IMR-90 (cell line): ENCODE results near the gene WWP2. TPM values are rescaled to one million over a fixed set of nuclear protein-coding genes. Genes with fewer than 3 reads are reported as not detected.
A peak's percentile ranks its signal among the peaks of the same experiment; 100 is the strongest.

ENCODE experiments used
- ATAC-seq: fragments of 200-7000 bp; cut with Tn5 transposase; 2 replicates; pipeline ENCODE4 v1.9.1; 2020; ENCODE audit warnings: low read depth, mild to moderate bottlenecking, moderate library complexity
- BruUV-seq: library from RNA; stranded (reverse); fragments of 400-500 nt; replicated peaks from 2 replicates; lab custom pipeline; 2021; lab: Mats Ljungman, UMichigan
- CTCF ChIA-PET: fragments of 300-600 bp; formaldehyde crosslinking; extraction: SDS; loops from one replicate; lab custom pipeline; 2021; ENCODE audit warnings: antibody characterized with exemption; lab: Yijun Ruan, JAX
- POLR2A ChIA-PET: fragments of 300-600 bp; sonication (Branson Sonifier 250); formaldehyde crosslinking; loops from one replicate; lab custom pipeline; 2022; ENCODE audit warnings: antibody characterized with exemption; ENCODE audit not compliant: unreplicated experiment; lab: Charles Lee
- DNase-seq: peaks from one replicate; pipeline ENCODE4 v3.0.0; 2013
- H2AFZ ChIP-seq: replicated peaks from 2 replicates; pipeline ENCODE3; 2013; ENCODE audit warnings: low read length, mild to moderate bottlenecking; ENCODE audit not compliant: poor library complexity
- H2AK5ac ChIP-seq: 2 replicates; pipeline ENCODE4 v1.6.1; 2013; ENCODE audit warnings: low read depth, low read length, inconsistent platforms
- H2AK9ac ChIP-seq: replicated peaks from 2 replicates; pipeline ENCODE3; 2013; ENCODE audit warnings: mild to moderate bottlenecking, low read depth, low read length, moderate library complexity; ENCODE audit not compliant: poor library complexity
- H2BK120ac ChIP-seq: 2 replicates; pipeline ENCODE4 v1.6.1; 2013; ENCODE audit warnings: low read depth, low read length, inconsistent platforms
- H2BK15ac ChIP-seq: 3 replicates; pipeline ENCODE4 v1.6.1; 2013; ENCODE audit warnings: low read depth, low read length, inconsistent platforms
- H2BK20ac ChIP-seq: 2 replicates; pipeline ENCODE4 v1.6.1; 2013; ENCODE audit warnings: low read depth, mild to moderate bottlenecking, inconsistent platforms, low read length, moderate library complexity
- H2BK5ac ChIP-seq: 2 replicates; pipeline ENCODE4 v1.6.1; 2013; ENCODE audit warnings: mild to moderate bottlenecking, low read depth, low read length, inconsistent platforms; ENCODE audit not compliant: poor library complexity, severe bottlenecking
- H3K14ac ChIP-seq: replicated peaks from 2 replicates; pipeline ENCODE4 v1.6.1; 2013; ENCODE audit warnings: low read depth, low read length, inconsistent platforms
- H3K18ac ChIP-seq: 2 replicates; pipeline ENCODE4 v1.6.1; 2013; ENCODE audit warnings: low read depth, low read length, control low read depth
- H3K23ac ChIP-seq: 2 replicates; pipeline ENCODE4 v1.6.1; 2013; ENCODE audit warnings: low read depth, low read length, inconsistent platforms
- H3K27ac ChIP-seq: 2 replicates; pipeline ENCODE4 v1.5.1; 2013; ENCODE audit warnings: mild to moderate bottlenecking, control low read depth, low read length; ENCODE audit not compliant: insufficient read depth
- H3K27me3 ChIP-seq: 2 replicates; pipeline ENCODE4 v1.6.1; 2013; ENCODE audit warnings: low read length; ENCODE audit not compliant: control insufficient read depth, insufficient read depth
- H3K36me3 ChIP-seq: 2 replicates; pipeline ENCODE4 v1.6.1; 2013; ENCODE audit warnings: low read length, mixed read lengths; ENCODE audit not compliant: control insufficient read depth, insufficient read depth
- H3K4ac ChIP-seq: 2 replicates; pipeline ENCODE4 v1.6.1; 2013; ENCODE audit warnings: low read depth, low read length, inconsistent platforms
- H3K4me1 ChIP-seq: 2 replicates; pipeline ENCODE4 v1.6.1; 2013; ENCODE audit warnings: low read length, mixed read lengths; ENCODE audit not compliant: control insufficient read depth, insufficient read depth
- H3K4me2 ChIP-seq: 2 replicates; pipeline ENCODE4 v1.6.1; 2013; ENCODE audit warnings: low read depth, mild to moderate bottlenecking, control low read depth, low read length, moderate library complexity
- H3K4me3 ChIP-seq: 2 replicates; pipeline ENCODE4 v1.5.1; 2013; ENCODE audit warnings: low read depth, mild to moderate bottlenecking, control low read depth, low read length, moderate library complexity; ENCODE audit not compliant: insufficient read depth
- H3K56ac ChIP-seq: 2 replicates; pipeline ENCODE4 v1.6.1; 2013; ENCODE audit warnings: low read length, inconsistent platforms; ENCODE audit not compliant: insufficient read depth; ENCODE audit errors: extremely low read depth
- H3K79me1 ChIP-seq, 2 experiments: 2 replicates each; pipeline ENCODE4 v1.6.1; 2013; ENCODE audit warnings: low read length in 2 of 2, inconsistent platforms in 1 of 2, low read depth in 1 of 2
- H3K9ac ChIP-seq: 2 replicates; pipeline ENCODE4 v1.6.1; 2013; ENCODE audit warnings: low read depth, low read length, control low read depth
- H3K9me1 ChIP-seq: 2 replicates; pipeline ENCODE4 v1.6.1; 2013; ENCODE audit warnings: low read length, inconsistent platforms; ENCODE audit not compliant: insufficient read depth
- H3K9me3 ChIP-seq: 2 replicates; pipeline ENCODE4 v1.6.1; 2013; ENCODE audit warnings: low read length; ENCODE audit not compliant: control insufficient read depth, insufficient read depth
- H4K20me1 ChIP-seq: 2 replicates; pipeline ENCODE4 v1.6.1; 2013; ENCODE audit warnings: low read length, inconsistent platforms; ENCODE audit not compliant: insufficient read depth
- H4K5ac ChIP-seq: 2 replicates; pipeline ENCODE4 v1.6.1; 2013; ENCODE audit warnings: mild to moderate bottlenecking, low read depth, low read length, control low read depth
- H4K8ac ChIP-seq, 2 experiments: 2 replicates each; pipeline ENCODE4 v1.6.1; 2013; ENCODE audit warnings: low read depth in 2 of 2, low read length in 2 of 2, control low read depth in 1 of 2, inconsistent platforms in 1 of 2
- H4K91ac ChIP-seq: 2 replicates; pipeline ENCODE4 v1.6.1; 2013; ENCODE audit warnings: low read depth, low read length, inconsistent platforms; ENCODE audit not compliant: insufficient read depth
- BHLHE40 ChIP-seq: fragments of 150-350 bp; IDR thresholded peaks from 2 replicates; pipeline ENCODE4 v1.6.1; 2016; ENCODE audit warnings: mild to moderate bottlenecking, low read depth, low read length
- CEBPB ChIP-seq: IDR thresholded peaks from 2 replicates; pipeline ENCODE4 v1.6.1; 2012; ENCODE audit warnings: low read depth, low read length, improper control_type of control experiment
- CHD1 ChIP-seq: IDR thresholded peaks from 2 replicates; pipeline ENCODE4 v1.6.1; 2012; ENCODE audit warnings: low read depth, low read length, improper control_type of control experiment
- FOS ChIP-seq: fragments of 150-350 bp; IDR thresholded peaks from 2 replicates; pipeline ENCODE4 v1.6.1; 2016; ENCODE audit warnings: low read depth, low read length
- MAFK ChIP-seq: IDR thresholded peaks from 2 replicates; pipeline ENCODE4 v1.6.1; 2012; ENCODE audit warnings: low read depth, low read length, improper control_type of control experiment
- MAZ ChIP-seq: IDR thresholded peaks from 2 replicates; pipeline ENCODE4 v1.6.1; 2012; ENCODE audit warnings: low read depth, mild to moderate bottlenecking, low read length, improper control_type of control experiment, moderate library complexity, borderline replicate concordance
- NFE2L2 ChIP-seq: fragments of 150-350 bp; IDR thresholded peaks from 2 replicates; pipeline ENCODE4 v1.6.1; 2016; ENCODE audit warnings: low read depth, mild to moderate bottlenecking, low read length
- POLR2A ChIP-seq: IDR thresholded peaks from 2 replicates; pipeline ENCODE4 v1.6.1; 2012; ENCODE audit warnings: mild to moderate bottlenecking, low read depth, low read length
- RAD21 ChIP-seq: IDR thresholded peaks from 2 replicates; pipeline ENCODE4 v1.6.1; 2012; ENCODE audit warnings: low read length, improper control_type of control experiment
- RFX5 ChIP-seq: IDR thresholded peaks from 2 replicates; pipeline ENCODE4 v1.8.0; 2012; ENCODE audit warnings: low read depth, mild to moderate bottlenecking, low read length, moderate library complexity
- SMC3 ChIP-seq: fragments of 150-350 bp; IDR thresholded peaks from 2 replicates; pipeline ENCODE4 v1.6.1; 2016; ENCODE audit warnings: low read depth, mild to moderate bottlenecking, antibody characterized with exemption, low read length, moderate library complexity
- WGBS, 2 experiments: methylation state at CpG; one replicate each; pipeline versions ENCODE4 v1.1.5 to v1.1.7; 2013; ENCODE audit warnings: missing lambda C conversion rate in 2 of 2; ENCODE audit not compliant: insufficient read length in 1 of 2; ENCODE audit errors: extremely low coverage in 2 of 2; 5-methylcytosine and 5-hydroxymethylcytosine counted together
- dilution Hi-C: fragments of 300-500 bp; cut with HindIII; formaldehyde crosslinking; loops from one replicate; pipeline ENCODE4 v1.14.3; 2018; ENCODE audit warnings: low sequenced_read_pairs; ENCODE audit not compliant: unreplicated experiment
- in situ Hi-C: fragments of 300-500 bp; cut with MboI; formaldehyde crosslinking; loops from 3 replicates; pipeline ENCODE4 v1.14.3; 2019; ENCODE audit warnings: low sequenced_read_pairs, inconsistent platforms, mixed read lengths
- intact Hi-C: fragments of 100-400 bp; cut with micrococcal nuclease; formaldehyde crosslinking; loops from 2 replicates; pipeline ENCODE4 v1.10.0; 2022
- polyA plus RNA-seq, 3 experiments: library from polyadenylated mRNA; depleted of rRNA; stranded (reverse); fragments of >200 nt; gene quantifications; 2 replicates each; pipeline ENCODE4 v1.2.3, GENCODE V29; 2012; ENCODE audit warnings: low replicate concordance in 1 of 3
- total RNA-seq: library from RNA; depleted of rRNA; stranded (reverse); fragments of >200 nt; gene quantifications from 2 replicates; pipeline ENCODE4 v1.2.3, GENCODE V29; 2012
- TF ChIP-seq, protein P1 (sequence below): fragments of 150-350 bp; IDR thresholded peaks from 2 replicates; pipeline ENCODE4 v1.6.1; 2016; ENCODE audit warnings: low read depth, mild to moderate bottlenecking, low read length, moderate library complexity, borderline replicate concordance
- TF ChIP-seq, protein P2 (sequence below): conservative IDR thresholded peaks from 2 replicates; pipeline ENCODE4 v1.5.1; 2012; ENCODE audit warnings: mild to moderate bottlenecking, low read depth, low read length, improper control_type of control experiment
- TF ChIP-seq, protein P3 (sequence below): fragments of 150-350 bp; IDR thresholded peaks from 2 replicates; pipeline ENCODE4 v1.6.1; 2017; ENCODE audit warnings: mild to moderate bottlenecking, antibody characterized with exemption, low read length, low read depth

Gene WWP2
- total and polyA plus RNA-seq, 2 of the 4 experiments (the other 2 are of a cell fraction), result 12.7 to 13.7 TPM

DNA sequence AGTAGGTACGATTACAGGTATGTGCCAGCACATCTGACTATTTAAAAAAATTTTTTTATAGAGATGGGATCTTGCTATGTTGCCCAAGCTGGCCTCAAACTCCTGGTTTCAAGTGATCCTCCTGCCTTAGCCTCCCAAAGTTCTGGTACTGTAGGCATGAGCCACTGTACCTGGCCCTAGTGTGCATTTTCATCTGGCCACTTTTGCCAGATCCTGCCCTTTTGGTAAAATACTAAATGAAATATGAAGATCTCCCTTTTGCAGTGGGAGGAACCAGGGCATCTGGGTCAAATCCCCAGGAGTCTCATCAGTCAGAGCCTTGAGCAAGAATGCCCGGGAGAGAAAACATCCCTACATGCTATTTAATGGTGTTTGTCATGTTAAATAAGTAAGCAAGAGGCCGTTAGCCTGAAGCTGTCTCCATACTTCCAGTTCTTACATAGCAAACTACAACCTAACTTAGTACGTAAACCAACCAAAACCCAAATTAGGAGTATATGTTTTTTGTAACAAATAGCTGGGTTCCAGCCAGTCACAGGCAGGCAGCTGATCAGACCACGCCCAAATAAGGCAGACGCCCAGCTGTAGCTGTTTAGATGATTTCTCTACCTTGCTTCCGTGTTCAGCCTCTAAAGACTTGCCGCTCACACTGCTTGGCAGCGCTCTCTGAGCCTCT is 142.5 kb downstream of the WWP2 start (continued):
- no peak for TF ChIP-seq BHLHE40

DNA sequence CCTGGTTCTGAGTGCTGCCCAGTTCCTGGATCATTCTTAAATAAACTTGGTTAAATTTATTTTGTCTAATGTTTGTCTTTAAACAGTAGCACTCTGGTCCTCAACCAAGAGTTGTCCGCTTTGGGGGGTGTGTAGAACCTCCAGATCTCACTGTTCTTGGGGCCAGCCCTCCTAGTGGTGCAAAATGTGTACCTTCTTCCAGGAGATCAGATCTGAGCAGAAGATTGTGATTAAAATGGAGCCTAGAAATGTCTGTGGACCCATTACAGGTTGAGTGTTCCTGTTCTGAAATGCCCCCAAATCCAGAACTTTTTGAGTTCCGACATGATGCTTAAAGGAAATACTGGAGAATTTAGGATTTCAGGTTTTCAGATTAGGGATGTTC is 143.0 kb downstream of the WWP2 start:
- no TSS peak for BruUV-seq
- H3K36me3 ChIP-seq, result peaks cover 8% of the 10 kb centered on the region
- no peaks in the 10 kb centered on the region for H3K27me3 ChIP-seq
- no peak overlapping the region for H3K9ac ChIP-seq
- H2BK15ac ChIP-seq, result peak overlapping the region; percentile 92; the same call in 2 of the 3 replicates
- H2BK20ac ChIP-seq, result no peak overlapping the region
- DNase-seq, result no peak
- WGBS, 2 experiments, result no CpG with 5 or more reads among the region's 2 CpGs
- no peak overlapping the region for H2AK9ac ChIP-seq
- CTCF ChIA-PET, result no interaction called here
- dilution Hi-C loops, result no loop called here
- H3K79me1 ChIP-seq, result peaks cover 0 to 7% of the 10 kb centered on the region in 2 experiments; a peak in 1 of 4 replicates
- H3K4ac ChIP-seq, result peak overlapping the region; percentile 41
- H2AFZ ChIP-seq, result no peak overlapping the region
- no peak overlapping the region for H3K23ac ChIP-seq
- peaks cover 12% of the 10 kb centered on the region for H3K4me1 ChIP-seq
- H4K5ac ChIP-seq, result no peak overlapping the region
- in situ Hi-C loops, result no loop called here
- H2BK120ac ChIP-seq, result no peak overlapping the region; the same call in 1 of the 2 replicates
- H3K27ac ChIP-seq, result no peak overlapping the region
- H4K91ac ChIP-seq, result no peak overlapping the region
- no peaks in the 10 kb centered on the region for H3K9me3 ChIP-seq
- H3K14ac ChIP-seq, result no peak overlapping the region
- H2BK5ac ChIP-seq, result no peak overlapping the region
- no peaks in the 10 kb centered on the region; the same call in none of the 2 replicates for H3K9me1 ChIP-seq
- no peak overlapping the region for H3K4me2 ChIP-seq
- H4K20me1 ChIP-seq, result no peaks in the 10 kb centered on the region; the same call in 1 of the 2 replicates
- H3K56ac ChIP-seq, result no peak overlapping the region
- POLR2A ChIA-PET, result no interaction called here
- intact Hi-C loops, result no loop called here
- ATAC-seq, result no peak
- no peak overlapping the region for H4K8ac ChIP-seq
- no peak overlapping the region; the same call in 1 of the 2 replicates for H3K18ac ChIP-seq
- H2AK5ac ChIP-seq, result no peak overlapping the region
- no peak overlapping the region for H3K4me3 ChIP-seq
- TF ChIP-seq BHLHE40 (no peak), NFE2L2 (no peak), RFX5 (no peak), RAD21 (no peak), MAFK (no peak), CHD1 (no peak), CEBPB (no peak), POLR2A (no peak), MAZ (no peak), SMC3 (no peak), FOS (no peak)
- TF ChIP-seq, protein P1, sequence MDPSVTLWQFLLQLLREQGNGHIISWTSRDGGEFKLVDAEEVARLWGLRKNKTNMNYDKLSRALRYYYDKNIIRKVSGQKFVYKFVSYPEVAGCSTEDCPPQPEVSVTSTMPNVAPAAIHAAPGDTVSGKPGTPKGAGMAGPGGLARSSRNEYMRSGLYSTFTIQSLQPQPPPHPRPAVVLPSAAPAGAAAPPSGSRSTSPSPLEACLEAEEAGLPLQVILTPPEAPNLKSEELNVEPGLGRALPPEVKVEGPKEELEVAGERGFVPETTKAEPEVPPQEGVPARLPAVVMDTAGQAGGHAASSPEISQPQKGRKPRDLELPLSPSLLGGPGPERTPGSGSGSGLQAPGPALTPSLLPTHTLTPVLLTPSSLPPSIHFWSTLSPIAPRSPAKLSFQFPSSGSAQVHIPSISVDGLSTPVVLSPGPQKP, result no peak
- TF ChIP-seq, protein P2, sequence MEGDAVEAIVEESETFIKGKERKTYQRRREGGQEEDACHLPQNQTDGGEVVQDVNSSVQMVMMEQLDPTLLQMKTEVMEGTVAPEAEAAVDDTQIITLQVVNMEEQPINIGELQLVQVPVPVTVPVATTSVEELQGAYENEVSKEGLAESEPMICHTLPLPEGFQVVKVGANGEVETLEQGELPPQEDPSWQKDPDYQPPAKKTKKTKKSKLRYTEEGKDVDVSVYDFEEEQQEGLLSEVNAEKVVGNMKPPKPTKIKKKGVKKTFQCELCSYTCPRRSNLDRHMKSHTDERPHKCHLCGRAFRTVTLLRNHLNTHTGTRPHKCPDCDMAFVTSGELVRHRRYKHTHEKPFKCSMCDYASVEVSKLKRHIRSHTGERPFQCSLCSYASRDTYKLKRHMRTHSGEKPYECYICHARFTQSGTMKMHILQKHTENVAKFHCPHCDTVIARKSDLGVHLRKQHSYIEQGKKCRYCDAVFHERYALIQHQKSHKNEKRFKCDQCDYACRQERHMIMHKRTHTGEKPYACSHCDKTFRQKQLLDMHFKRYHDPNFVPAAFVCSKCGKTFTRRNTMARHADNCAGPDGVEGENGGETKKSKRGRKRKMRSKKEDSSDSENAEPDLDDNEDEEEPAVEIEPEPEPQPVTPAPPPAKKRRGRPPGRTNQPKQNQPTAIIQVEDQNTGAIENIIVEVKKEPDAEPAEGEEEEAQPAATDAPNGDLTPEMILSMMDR, result no peak
- TF ChIP-seq, protein P3, sequence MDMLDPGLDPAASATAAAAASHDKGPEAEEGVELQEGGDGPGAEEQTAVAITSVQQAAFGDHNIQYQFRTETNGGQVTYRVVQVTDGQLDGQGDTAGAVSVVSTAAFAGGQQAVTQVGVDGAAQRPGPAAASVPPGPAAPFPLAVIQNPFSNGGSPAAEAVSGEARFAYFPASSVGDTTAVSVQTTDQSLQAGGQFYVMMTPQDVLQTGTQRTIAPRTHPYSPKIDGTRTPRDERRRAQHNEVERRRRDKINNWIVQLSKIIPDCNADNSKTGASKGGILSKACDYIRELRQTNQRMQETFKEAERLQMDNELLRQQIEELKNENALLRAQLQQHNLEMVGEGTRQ, result no peak
